GM12892 (cell line): Measurements from ENCODE around the gene TMA16.

Experiments used
- POLR2A ChIP-seq: IDR thresholded peaks from 2 replicates; pipeline ENCODE4 v1.6.1; 2011; ENCODE audit warnings: low read depth, low read length, control low read depth
- POLR2AphosphoS5 ChIP-seq: IDR thresholded peaks from 2 replicates; pipeline ENCODE4 v1.6.1; 2011; ENCODE audit warnings: low read depth, low read length, control low read depth

GRCh38 chr4:163535657-163536056, 41.2 kb downstream of the TMA16 start:
- TF ChIP-seq POLR2AphosphoS5 (no peak), POLR2A (no peak)
